Measurements from ENCODE around the gene KCNB1.
A peak's percentile ranks its signal among the peaks of the same experiment; 100 is the strongest.

The KCNB1 gene

DNA sequence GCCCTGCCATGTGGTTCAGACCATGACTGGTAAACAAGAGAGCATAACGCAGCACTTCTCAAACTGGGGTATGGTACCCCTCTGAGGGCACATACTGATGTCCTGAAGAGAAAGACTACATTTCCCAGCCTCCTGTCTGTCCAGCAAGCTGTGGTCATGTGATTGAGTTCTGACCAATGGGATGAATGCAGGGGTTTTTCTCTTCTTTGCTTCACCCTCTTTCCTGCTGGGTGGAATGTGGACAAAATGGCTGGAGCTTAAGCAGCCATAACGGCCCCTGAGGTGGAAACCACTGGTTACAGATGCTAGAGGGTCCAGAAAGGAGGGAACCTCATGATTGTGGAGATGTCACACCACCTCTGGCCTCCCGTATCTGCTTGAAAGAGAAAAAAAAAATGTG, 19.4 kb upstream of the KCNB1 start:
- DNase-seq (ENCODE audit: low read depth, low spot score) = peak; percentile 31

DNA sequence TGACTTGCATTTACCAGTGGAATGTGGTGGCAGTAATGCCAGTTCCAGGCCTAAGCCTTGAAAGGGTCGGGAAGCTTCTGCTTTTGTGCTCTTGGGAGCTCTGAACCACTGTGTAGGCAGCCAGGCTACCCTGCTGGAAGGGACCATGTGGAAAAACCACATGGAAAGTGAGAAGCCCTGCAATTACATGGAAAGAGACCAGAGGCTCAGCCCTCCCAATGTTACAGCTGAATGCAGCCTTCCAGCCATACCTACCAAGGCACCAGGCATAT, 14.9 kb upstream of the KCNB1 start:
- no peak for DNase-seq (ENCODE audit: low read depth, low spot score)

DNA sequence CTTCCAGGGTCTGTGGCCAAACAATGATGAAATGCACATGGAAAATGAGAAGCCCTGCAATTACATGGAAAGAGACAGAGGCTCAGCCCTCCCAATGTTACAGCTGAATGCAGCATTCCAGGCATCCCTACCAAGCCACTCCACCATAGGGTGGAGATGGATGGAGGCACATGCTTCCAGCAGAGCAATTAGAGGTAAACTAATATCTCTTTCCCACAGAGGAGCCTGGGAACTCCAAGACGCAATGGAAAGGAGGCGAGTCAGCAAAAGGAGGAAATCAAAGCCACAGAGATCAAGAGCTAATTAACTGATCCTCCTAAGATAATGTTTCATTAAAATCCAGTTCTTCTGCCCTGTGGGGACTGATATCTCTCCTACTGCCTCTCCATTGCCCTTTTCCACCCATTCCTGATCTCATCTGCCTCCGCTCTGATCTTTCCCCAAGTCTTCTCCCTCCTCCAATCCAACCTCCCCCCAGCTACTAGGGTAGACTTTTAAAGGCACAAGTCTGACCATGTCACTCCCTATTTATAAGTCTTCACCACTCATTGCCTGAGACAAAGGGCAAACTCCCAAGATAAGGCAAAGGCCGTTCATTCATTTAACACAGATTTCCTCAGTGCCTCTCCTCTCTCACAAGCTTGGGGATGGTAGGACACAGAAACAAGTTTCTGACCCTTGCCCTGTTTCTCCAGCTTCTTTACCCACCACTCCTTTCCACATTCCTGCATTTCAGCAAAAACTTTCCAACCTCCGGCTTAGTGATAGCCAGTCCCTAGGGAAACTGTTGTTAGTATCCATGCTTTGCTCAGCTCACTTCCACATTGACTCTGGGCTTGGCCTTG, 14.3 kb upstream of the KCNB1 start:
- no peak for DNase-seq (ENCODE audit: low read depth, low spot score)

DNA sequence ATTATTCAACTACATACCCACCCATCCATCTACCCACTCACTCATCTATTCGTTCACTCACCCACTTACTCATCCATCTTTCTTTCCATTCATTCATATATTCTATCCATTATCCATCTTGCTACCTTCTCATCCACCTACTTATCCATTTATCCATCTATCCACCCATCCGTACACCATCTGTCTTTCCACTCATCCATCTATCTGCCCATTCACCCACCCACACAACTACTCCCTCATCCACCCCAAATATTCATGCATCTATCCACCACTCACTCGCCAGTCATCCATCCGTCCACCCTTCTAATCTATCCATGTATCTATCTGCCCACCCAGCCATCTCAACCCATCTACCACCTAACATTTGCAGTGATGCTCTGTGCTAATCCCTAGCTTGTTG, 13.6 kb upstream of the KCNB1 start:
- no peak for DNase-seq (ENCODE audit: low read depth, low spot score)

DNA sequence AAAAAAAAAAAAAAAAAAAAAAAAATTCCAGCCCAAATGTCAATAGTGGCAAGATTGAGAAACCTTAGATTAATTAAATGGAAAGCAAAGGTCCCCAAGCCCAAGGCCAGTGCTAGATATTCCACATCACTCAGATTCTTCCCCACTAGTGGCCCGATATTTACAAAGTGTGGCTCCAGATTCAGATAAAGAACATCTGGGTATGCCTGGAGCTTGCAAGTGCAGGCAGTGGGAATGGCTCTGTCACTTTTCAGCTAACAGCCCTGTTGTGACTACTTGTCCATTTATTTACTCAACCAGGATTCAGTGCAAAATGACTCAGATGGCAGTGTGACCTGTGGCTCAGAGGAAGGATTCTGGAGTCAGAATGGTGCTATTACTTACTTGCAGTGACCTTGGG, 8.2 kb upstream of the KCNB1 start:
- DNase-seq (ENCODE audit: low read depth, low spot score) = no peak

DNA sequence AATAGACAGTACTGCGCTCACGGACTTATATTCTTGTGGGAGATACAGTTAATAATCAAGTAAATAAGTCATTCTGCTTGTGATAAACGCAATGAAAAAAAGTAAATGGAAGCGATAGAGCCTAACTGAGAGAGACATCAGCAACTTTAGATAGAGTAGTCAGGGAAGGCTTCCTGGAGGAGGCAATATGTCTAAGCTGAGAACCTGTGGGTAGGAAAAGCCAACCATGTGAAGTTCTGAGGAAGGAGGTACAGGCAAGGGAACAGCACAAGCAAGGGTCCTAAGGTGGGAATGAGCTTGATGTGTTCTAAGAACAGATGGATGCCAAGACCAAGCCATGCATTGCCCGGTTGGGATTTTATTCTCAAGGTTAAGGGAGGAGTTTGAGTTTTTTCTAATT, 7.2 kb upstream of the KCNB1 start:
- no peak for DNase-seq (ENCODE audit: low read depth, low spot score)

DNA sequence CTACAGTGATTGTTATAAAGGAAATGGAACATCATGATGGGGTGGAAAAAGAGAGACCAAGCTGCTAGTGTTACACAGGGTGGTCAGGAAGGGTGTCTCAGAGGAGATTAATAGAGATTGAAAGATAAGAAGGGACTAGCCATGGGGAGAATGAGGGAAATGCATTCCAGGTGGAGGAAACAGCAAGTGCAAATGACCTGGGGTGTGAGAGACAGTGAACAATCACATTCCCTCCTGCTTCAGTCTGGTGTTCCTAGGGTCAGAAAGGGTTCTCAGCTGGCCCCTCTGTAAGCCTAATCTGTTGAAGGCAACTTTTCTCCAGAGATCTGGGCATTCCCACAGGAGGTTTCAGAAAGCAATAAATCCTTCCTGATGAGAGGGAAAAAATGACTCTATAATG, 3.6 kb upstream of the KCNB1 start:
- DNase-seq (ENCODE audit: low read depth, low spot score) = no peak

DNA sequence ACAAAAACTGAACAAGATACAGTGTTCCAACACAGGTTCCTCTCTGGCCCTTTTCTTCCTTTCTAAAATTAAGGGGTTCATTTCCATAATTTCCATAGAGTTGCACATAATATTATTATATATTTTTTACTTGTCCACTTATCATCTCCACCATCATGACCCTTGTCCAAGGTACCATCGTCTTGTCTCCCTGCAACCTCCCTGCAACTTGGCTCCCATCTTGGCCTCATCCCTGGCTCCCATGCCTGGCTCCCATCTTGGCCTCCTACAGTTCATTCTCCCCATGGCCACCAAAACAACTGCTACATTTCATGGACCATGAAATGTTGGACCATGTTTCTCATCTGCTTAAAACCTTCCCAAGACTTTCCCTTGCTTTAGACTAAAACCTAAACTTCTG, 3.1 kb upstream of the KCNB1 start:
- no peak for DNase-seq (ENCODE audit: low read depth, low spot score)

DNA sequence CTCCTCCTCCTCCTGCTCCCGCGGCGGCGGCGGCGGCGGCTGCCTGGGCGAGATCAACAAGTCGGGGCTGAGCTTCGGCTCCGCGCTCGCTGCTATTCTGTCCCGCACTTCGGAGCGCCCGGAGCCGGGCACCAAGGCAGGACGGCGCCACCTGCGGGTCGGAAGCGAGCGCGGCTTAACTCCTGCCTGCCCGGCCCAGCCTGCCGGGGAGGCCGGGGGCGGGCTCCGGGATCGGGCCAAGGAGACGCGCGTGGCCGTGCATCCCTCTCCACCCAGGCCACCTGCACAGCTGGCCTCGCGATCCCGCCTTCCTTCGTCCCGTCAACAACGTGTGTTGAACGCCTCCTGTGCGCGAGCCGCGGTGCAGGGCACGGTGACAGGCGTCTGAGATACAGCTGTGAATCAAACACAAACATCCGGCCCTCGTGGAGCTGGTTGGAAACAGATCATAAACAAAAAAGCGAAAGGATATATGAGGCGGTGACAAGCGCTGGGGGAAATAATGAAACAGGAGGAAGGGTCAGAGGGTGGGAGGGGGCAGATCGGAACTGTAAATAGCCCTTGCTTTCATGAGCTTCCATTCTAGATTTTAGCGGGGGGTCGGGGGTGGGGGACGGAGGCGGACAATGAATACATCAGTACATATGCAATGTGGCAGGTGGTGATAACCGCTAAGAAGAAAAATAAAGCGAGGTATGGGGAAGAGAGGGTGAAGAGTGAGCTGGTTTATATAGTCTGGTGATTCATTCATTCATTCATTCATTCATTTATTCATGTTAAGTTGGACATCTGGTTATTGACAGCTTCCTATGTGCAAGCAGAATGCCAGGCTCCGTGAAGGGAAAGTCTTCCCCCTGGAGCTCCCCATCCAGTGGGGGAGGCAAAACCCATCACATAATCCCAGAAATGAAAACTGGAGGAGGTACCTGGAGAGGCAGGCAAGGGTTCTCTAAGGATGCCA, 2.0 kb upstream of the KCNB1 start:
- DNase-seq (ENCODE audit: low read depth, low spot score) = peak; percentile 95

DNA sequence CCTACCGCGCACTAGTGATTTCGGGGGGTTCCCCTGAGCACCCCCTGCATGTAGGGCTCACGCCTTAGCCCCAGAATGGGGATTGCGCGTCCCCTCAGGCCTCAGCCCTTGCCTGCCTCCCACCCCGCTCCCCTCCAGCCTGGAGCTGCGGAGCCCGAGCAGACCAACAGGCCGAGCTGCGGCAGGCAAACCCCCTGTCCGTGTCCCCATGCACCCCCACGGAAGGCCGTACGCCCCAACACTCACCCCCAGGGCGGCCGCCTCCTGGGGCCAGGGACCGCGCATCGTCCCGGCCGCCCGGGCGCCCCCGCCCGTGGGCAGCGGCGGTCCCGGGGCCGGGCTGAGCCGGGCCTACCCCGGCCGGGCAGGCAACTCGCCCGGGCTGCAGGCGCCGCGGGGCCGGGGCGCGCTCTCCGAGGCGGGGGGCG, 1.2 kb upstream of the KCNB1 start:
- peak; percentile 37 for DNase-seq (ENCODE audit: low read depth, low spot score)

DNA sequence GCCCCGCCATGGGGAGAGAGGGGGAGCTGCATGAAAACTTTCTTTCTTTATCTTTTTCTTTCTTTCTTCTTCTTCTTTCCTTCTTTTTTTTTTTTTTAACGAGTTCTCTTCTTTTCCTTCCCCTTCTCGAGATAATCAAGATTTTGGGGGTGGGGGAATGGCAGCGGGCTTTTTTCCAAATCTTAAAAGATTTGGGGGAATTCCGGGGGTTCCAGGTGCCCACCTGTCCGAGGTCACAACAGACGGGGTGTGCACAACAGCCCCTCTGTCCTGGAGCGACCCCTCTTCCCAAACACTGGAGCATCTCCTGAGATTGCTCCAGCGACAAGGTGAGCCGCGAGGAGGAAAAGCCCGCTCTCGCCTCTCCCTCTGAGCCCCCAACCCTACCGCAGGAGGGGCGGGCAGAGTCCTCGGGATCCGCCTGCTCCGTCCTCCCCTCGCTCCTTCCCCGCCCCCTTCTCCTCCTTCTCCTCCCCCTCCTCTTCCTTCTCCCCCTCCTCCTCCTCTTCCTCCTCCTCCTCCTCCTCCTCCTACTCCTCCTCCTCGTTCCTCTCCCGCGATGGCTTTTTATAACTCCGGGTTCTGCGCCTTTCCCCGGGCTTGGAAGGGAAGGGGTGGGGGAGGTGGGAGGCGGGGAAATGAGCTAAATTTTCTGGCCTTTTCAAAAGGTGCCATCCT, 689 bp upstream of the KCNB1 start:
- DNase-seq (ENCODE audit: low read depth, low spot score) = no peak

DNA sequence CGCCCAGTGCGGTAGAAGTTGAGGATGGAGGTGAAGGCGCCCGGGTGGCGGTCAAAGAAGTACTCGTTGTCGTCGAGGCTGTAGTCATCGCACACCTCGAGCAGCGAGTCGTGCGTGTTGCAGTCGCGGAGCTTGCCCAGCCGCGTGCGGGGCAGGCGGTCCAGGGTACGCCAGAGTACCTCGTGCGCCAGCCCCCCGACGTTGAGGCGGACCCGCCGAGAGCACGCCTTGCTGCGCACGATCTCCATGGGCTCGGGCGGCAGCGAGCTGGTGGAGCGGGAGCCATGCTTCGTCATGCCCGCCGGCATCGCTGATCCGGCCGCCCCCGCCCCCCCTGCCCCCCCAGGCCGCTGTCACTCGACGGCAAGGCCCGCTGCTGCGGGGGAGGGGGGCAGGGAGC, 295 bp downstream of the KCNB1 start:
- no peak for DNase-seq (ENCODE audit: low read depth, low spot score)

DNA sequence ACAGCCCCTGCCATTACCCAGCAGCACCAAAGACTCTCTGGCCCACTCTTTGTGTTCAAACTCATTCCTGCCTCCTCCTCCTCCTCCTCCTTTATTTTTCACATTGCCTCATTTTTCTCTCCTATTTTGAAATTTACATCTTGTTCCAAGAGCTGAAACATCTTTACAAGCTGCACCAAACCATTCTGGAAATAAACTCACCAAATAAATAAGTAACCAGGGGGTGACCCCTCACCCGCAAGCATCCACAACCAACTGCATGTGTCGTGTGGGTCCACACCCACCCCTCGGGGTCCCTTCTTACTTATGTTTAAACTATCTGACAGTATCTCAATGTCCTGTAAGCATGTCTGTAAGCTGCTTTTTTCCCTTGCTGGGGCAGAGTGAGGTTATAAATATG, 1.4 kb downstream of the KCNB1 start:
- DNase-seq (ENCODE audit: low read depth, low spot score) = no peak

DNA sequence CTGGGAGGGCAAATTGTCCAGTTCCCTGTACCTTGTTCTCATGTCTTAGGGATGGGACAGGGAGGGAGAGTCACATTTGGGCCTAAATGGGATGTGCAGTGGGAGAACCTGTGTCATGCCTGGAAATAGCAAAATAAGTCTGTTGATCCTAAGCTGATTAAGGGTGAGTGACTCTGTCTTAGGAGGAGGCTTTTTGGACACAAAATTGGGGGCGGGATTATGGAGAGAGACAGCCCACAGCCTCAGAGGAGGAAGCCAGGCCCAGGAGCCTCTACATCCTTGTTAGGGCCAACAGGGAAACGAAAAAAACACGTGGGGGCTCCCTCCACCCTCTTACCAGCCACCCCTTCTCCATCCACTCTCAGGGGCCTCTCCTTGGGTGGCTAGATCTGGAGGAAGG, 2.2 kb downstream of the KCNB1 start:
- no peak for DNase-seq (ENCODE audit: low read depth, low spot score)

DNA sequence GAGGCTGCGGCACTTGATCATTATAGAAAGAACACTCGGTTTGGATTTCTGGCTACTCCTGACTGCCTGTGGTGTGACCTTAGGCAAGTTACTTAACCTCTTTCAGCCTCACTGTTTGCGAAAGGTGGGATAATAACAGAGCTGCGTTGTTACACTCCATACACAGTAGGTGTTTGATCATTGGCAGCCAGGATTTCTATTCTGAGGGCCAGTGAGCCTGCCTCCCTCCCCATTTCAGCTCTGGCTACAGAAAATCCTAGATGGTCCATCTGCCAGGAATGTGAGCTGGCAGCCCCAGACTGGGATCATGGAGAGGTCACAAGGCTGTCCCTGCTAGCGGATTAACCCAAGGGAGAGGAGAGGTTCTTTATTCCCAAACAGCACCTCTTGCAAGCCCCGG, 2.7 kb downstream of the KCNB1 start:
- DNase-seq (ENCODE audit: low read depth, low spot score) = peak; percentile 63

DNA sequence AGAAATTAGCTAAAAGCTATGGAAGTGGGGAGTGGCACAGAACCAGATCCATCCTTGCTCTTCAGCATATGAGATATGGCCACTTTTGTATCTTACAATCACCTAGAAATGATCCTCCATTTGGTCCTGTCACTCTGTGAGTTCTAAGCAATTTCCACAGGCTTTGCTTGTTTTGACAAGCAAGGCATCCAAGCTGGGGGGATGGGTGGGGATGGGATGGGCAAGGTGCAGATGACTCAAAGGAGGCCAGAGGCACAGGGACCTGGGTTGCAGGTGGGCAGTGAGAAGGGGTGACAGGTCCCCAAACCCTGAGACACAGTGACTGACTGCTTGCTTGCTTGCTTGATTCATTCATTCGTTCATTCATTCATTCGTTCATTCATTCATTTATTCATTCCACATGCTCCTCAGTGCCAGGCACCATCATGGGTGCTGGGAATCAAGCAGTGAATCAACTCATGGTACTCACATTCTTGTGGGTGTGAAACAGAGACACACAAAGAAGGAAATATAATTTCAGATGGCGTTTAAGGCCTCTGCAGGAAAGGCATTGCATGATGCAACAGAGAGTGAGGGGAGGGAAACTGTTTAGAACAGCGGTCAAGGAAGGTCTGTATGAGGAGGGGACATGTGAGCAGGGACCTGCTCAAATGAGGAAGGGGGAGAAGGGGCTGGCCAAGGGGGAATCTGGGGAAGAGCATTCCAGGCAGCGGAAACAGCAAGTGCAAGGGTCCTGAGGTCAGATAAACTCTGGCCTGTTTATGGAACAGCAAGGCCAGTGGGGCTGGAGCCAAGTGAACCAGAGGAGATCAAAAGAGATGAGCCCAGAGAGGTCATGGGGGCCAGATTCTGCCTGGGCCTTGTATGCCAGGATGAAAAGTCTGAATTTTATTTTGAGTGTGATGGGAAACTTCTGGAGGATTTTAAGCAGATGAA, 3.4 kb downstream of the KCNB1 start:
- DNase-seq (ENCODE audit: low read depth, low spot score) = no peak

DNA sequence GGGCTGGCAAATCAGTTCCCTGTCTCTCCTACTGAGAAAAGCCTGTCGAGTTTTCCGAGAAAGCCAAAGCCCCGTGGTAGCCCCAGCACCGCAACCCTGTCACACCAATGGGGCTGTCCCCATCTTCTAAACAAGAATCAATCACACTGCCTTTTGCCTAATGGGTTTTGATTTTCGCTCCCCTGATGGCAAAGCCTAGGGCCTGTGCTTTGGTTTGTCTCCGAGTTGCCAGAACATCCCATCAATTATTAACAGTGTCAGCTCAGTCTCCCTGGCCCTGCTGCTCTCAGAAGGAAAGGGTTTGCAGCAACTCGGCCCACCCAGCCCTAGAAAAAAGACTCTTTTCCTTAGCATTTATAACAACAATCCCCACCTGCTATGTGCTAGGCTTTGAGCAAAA, 4.2 kb downstream of the KCNB1 start:
- DNase-seq (ENCODE audit: low read depth, low spot score) = no peak

DNA sequence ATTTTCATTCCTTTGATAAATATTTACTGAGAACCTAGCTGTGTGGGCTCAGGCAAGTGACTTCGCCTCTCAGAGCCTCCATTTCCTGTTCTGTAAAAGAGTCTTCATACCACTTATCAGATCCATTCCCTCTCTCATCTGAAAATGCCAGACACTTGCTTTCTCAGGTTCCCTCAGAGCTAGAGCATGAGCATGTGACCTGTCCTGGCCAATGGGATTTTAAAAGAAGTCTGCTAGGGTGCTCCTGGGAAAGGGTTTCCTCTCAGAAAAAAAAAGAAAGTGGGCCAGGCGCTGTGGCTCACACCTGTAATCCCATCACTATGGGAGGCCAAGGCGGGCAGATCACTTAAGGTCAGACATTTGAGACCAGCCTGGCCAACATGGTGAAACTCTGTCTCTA, 5.3 kb downstream of the KCNB1 start:
- no peak for DNase-seq (ENCODE audit: low read depth, low spot score)

DNA sequence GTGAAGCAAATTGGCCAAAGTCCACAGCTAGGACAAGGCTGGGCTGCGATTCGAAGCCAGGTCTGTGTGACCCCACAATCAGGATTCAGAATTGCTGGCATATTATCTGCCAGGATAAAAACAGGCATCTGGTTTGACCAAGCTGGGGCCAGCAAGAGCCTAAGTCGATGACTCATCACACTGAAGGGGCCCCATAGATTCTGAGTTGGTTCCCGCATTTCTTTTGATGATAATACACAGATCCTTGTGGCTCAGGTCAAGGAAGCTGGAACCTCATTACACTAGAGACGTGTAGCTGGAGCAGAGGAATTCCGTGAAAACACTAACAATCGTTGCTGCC, 6.5 kb downstream of the KCNB1 start:
- no peak for DNase-seq (ENCODE audit: low read depth, low spot score)

DNA sequence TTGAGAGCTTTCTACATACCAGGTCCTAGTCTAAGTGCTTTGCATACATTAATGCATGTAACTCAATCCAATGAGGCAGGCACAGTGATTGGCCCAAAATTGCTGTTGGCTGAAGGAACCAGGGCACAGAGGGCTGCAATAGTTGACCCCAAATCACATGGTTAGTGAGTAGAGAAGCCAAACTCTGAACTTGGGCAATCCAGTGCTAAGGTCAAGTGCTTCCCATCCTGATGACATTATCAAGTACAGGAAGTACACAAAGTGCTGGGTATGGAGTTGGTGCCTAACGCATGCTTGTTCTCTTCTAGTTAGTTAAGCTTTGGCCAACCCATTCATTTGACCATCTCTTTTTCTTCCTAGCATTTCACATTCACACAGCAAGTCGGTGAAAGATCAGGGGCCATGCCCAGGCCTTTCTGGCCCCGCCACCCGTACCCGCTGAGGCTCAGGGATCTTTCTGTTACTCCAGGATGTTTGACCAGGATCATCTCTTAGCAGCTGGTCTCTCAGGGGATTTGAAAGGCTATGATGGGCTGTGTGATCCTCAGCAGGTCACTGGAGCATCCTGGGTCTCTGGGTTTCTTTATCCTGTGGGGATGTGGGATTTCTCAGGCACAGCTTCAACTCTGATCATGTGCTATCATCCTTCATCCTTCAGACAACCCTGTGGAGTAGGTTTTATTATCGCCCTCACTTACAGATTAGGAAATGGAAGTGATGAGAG, 7.0 kb downstream of the KCNB1 start:
- no peak for DNase-seq (ENCODE audit: low read depth, low spot score)

DNA sequence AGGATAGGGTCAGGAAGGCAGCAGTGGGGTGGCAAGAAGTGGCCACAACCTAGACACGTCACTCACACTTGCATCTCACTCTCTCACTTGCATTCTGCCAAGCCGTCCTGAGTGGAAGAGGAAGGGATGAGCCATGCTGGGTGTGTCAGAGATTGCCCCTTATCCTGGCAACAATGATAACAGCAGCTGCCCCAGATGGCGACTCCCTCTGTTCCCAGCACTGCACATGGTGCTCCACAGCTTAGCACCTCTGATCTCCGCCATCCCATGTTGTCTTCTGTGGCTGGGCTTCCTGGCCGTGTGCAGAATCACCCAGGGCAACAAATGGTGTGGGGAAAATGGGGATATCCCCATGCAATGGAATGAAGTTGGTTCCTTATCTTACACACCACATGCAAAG, 11.1 kb downstream of the KCNB1 start:
- DNase-seq (ENCODE audit: low read depth, low spot score) = no peak

Measured in astrocyte of the hippocampus (primary cell).